T-cell (primary cell): Measurements from ENCODE around the gene DDAH1. TPM values are rescaled to one million over a fixed set of nuclear protein-coding genes. Genes with fewer than 3 reads are reported as not detected.

Experiments
- ATAC-seq, 4 experiments: fragments of 200-7000 bp in 3 of 4; fragments of 150-1000 bp in 1 of 4; cut with Tn5 transposase; replicated peaks in 1 of 4; 1 replicate in 3 of 4; 2 replicates in 1 of 4; pipeline ENCODE4 v1.10.0; 2021; ENCODE audit warnings: moderate library complexity in 3 of 4, mild to moderate bottlenecking in 2 of 4, moderate number of reproducible peaks in 1 of 4
- CTCF ChIA-PET, 2 donors: fragments of 300-600 bp; sonication (Branson Sonifier 250); formaldehyde crosslinking; loops; one replicate each; lab custom pipeline; 2022; ENCODE audit warnings: antibody characterized with exemption in 2 of 2; lab: Charles Lee
- POLR2A ChIA-PET, 2 donors: fragments of 300-600 bp; sonication (Branson Sonifier 250); formaldehyde crosslinking; loops; one replicate each; lab custom pipeline; 2022; ENCODE audit warnings: antibody characterized with exemption in 2 of 2; lab: Charles Lee
- DNase-seq, 35 experiments: peaks; one replicate each; pipeline versions ENCODE4 v3.0.0 to v3.0.0-alpha.2; 2013 to 2023
- H3K27ac ChIP-seq: one replicate; pipeline ENCODE4 v1.5.1; 2013; ENCODE audit warnings: low read length
- H3K27me3 ChIP-seq, 2 experiments: replicated peaks in 1 of 2; 1 replicate in 1 of 2; 2 replicates in 1 of 2; pipeline versions ENCODE4 v1.6.1 to v1.7.0; 2013; ENCODE audit warnings: low read length in 1 of 2, mixed read lengths in 1 of 2; ENCODE audit not compliant: control insufficient read depth in 2 of 2, insufficient read depth in 2 of 2; ENCODE audit errors: extremely low read depth in 1 of 2
- H3K36me3 ChIP-seq, 2 donors: 1 replicate in 1 of 2; 2 replicates in 1 of 2; pipeline versions ENCODE4 v1.6.1 to v1.7.0; 2013; ENCODE audit warnings: low read length in 1 of 2; ENCODE audit not compliant: control insufficient read depth in 2 of 2, insufficient read depth in 1 of 2; ENCODE audit errors: extremely low read depth in 1 of 2
- H3K4me1 ChIP-seq, 2 experiments: 1 replicate in 1 of 2; 2 replicates in 1 of 2; pipeline versions ENCODE4 v1.6.1 to v1.7.0; 2013; ENCODE audit warnings: low read length in 2 of 2, mixed read lengths in 1 of 2; ENCODE audit not compliant: insufficient read depth in 2 of 2, control insufficient read depth in 1 of 2; ENCODE audit errors: extremely low read depth in 1 of 2
- H3K4me3 ChIP-seq, 2 donors: 1 replicate in 1 of 2; 2 replicates in 1 of 2; pipeline versions ENCODE4 v1.5.1 to v1.7.0; 2013; ENCODE audit warnings: mild to moderate bottlenecking in 2 of 2, low read length in 1 of 2, moderate library complexity in 1 of 2; ENCODE audit not compliant: control insufficient read depth in 1 of 2; ENCODE audit errors: extremely low read depth in 1 of 2
- H3K9me3 ChIP-seq: 2 replicates; pipeline ENCODE4 v1.7.0; 2013
- H3K27ac Mint-ChIP-seq, 2 donors: one replicate each; pipeline ENCODE4 v1.8.0; 2020 to 2021; ENCODE audit warnings: mild to moderate bottlenecking in 2 of 2, mixed read lengths in 2 of 2
- H3K27me3 Mint-ChIP-seq, 2 donors: one replicate each; pipeline ENCODE4 v1.8.0; 2021 to 2022; ENCODE audit warnings: mixed read lengths in 2 of 2
- H3K36me3 Mint-ChIP-seq: one replicate; pipeline ENCODE4 v1.8.0; 2021; ENCODE audit warnings: mixed read lengths
- H3K4me1 Mint-ChIP-seq, 3 donors: one replicate each; pipeline ENCODE4 v1.8.0; 2020 to 2022; ENCODE audit warnings: mixed read lengths in 3 of 3, mild to moderate bottlenecking in 1 of 3
- H3K4me3 Mint-ChIP-seq, 3 donors: one replicate each; pipeline ENCODE4 v1.8.0; 2020 to 2022; ENCODE audit warnings: mild to moderate bottlenecking in 3 of 3, mixed read lengths in 3 of 3, moderate library complexity in 3 of 3
- H3K9me3 Mint-ChIP-seq, 3 donors: one replicate each; pipeline ENCODE4 v1.8.0; 2020 to 2022; ENCODE audit warnings: mixed read lengths in 3 of 3
- WGBS: methylation state at CpG from one replicate; pipeline ENCODE4 v1.1.5; 2013; ENCODE audit warnings: missing lambda C conversion rate; ENCODE audit not compliant: insufficient coverage; 5-methylcytosine and 5-hydroxymethylcytosine counted together
- total RNA-seq, 35 experiments: library from RNA in 6 of 35; stranded (reverse) in 6 of 35; fragments of 120-200 nt in 1 of 35; gene quantifications; one replicate each; pipeline versions ENCODE4 v1.2.1 to v1.2.4 and lab custom pipeline; 2013 to 2026

DDAH1 gene
- total RNA-seq, 5 donors from 2014 or later (not counting 1 experiment from before 2014, with no cell fraction given): 0.16 to 0.47 (median 0.32) TPM; not detected in 2

GRCh38 chr1:85485516-85485915, 20.6 kb upstream of the DDAH1 start:
- Mint-ChIP-seq H3K4me1 (no peaks in the 10 kb centered on the region), H3K4me3 (no peak overlapping the region), H3K27me3 (peaks cover 2 to 18% of the 10 kb centered on the region in 2 donors), H3K36me3 (no peaks in the 10 kb centered on the region), H3K27ac (no peak overlapping the region), H3K9me3 (no peaks in the 10 kb centered on the region)
- ChIA-PET CTCF (no interaction called here), POLR2A (no interaction called here)
- WGBS: no CpG with 5 or more reads among the region's 3 CpGs
- Histone ChIP-seq H3K4me3 (no peak overlapping the region), H3K27me3 (peaks cover 0 to 3% of the 10 kb centered on the region in 2 experiments), H3K9me3 (no peaks in the 10 kb centered on the region), H3K4me1 (no peaks in the 10 kb centered on the region), H3K36me3 (no peaks in the 10 kb centered on the region), H3K27ac (no peak overlapping the region)
- no peak for ATAC-seq
- DNase-seq: no peak

DNA sequence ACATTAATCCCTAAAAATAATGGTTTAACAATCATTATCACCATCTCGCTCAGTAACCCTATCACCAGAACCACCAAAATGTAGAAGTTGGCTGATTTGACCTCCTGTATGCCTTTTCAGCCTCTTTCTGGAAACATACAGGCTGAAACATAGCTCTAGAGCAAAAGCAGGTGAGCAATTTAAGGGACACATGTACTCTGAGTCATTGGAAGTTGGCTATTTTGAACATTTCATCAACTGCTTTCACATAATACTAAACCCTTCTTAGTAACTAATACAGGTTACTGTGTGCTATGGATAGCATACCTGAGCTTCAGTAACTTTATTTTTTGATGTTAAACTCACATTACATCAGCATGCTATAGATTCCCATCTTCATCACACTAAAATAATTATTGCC, 19.8 kb upstream of the DDAH1 start:
- no peaks in the 10 kb centered on the region for H3K36me3 Mint-ChIP-seq
- peaks cover 2 to 23% of the 10 kb centered on the region in 2 donors for H3K27me3 Mint-ChIP-seq
- POLR2A ChIA-PET: no interaction called here
- no peaks in the 10 kb centered on the region for H3K9me3 Mint-ChIP-seq
- Histone ChIP-seq H3K4me1 (no peaks in the 10 kb centered on the region), H3K36me3 (no peaks in the 10 kb centered on the region), H3K27me3 (peaks cover 0 to 3% of the 10 kb centered on the region in 2 experiments), H3K9me3 (no peaks in the 10 kb centered on the region), H3K27ac (no peak overlapping the region), H3K4me3 (no peak overlapping the region)
- no CpG with 5 or more reads among the region's 1 CpG for WGBS
- H3K4me3 Mint-ChIP-seq: no peak overlapping the region
- DNase-seq (no peak), ATAC-seq (no peak)
- CTCF ChIA-PET: no interaction called here
- H3K4me1 Mint-ChIP-seq: no peaks in the 10 kb centered on the region
- H3K27ac Mint-ChIP-seq: no peak overlapping the region

DNA sequence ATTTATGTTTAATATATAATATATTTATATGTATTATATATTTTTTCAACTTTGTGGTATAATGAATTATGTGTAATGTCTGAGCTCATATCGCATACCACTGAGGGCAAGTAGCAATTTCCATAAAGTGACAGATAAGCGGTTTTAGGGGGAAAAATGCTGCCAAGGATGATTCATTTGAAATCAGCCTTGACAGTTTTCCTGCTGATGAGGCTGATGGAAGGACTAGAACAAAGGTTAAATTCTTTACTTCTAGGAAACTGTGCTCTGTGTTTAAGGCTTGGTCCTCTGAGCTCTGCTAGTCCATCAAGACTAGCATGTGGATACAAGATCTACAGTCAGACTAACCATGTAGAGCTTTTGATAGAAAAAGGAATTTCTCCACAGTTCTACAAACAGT, 19.3 kb upstream of the DDAH1 start:
- Mint-ChIP-seq H3K36me3 (no peaks in the 10 kb centered on the region), H3K4me3 (no peak overlapping the region), H3K4me1 (no peaks in the 10 kb centered on the region), H3K27ac (no peak overlapping the region), H3K27me3 (peaks cover 0 to 21% of the 10 kb centered on the region in 2 donors), H3K9me3 (no peaks in the 10 kb centered on the region)
- Histone ChIP-seq H3K27me3 (peaks cover 0 to 3% of the 10 kb centered on the region in 2 experiments), H3K4me1 (no peaks in the 10 kb centered on the region), H3K9me3 (no peaks in the 10 kb centered on the region), H3K36me3 (no peaks in the 10 kb centered on the region), H3K4me3 (no peak overlapping the region), H3K27ac (no peak overlapping the region)
- ChIA-PET CTCF (no interaction called here), POLR2A (no interaction called here)
- WGBS: 80% methylated on average over 1 of the region's 2 CpGs
- no peak for ATAC-seq
- DNase-seq: no peak

DNA sequence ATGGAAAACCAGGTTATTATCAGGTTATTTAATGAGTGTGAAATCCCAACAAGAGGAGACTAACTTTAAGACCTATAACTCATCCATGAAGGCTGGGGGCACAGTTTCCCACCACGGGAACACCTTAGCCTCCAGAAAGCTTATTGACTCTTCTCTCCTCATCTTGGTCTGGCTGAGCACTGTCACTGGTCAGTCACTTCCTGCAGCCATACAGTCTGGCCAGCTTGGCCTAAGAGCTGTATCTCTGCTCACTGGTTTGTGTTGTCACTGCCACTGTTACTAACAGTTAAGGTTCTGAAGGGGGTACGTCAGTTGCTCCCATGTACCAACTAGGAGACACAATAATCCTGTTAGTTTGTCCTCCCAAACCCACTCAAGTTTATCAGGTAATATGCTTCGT, 16.7 kb upstream of the DDAH1 start:
- no peak for DNase-seq
- Histone ChIP-seq H3K27me3 (peaks cover 0 to 3% of the 10 kb centered on the region in 2 experiments), H3K27ac (no peak overlapping the region), H3K4me1 (no peaks in the 10 kb centered on the region), H3K36me3 (no peaks in the 10 kb centered on the region), H3K4me3 (no peak overlapping the region), H3K9me3 (no peaks in the 10 kb centered on the region)
- ATAC-seq: no peak
- POLR2A ChIA-PET: no interaction called here
- Mint-ChIP-seq H3K4me3 (no peak overlapping the region), H3K4me1 (no peaks in the 10 kb centered on the region), H3K27me3 (peaks cover 2 to 28% of the 10 kb centered on the region in 2 donors), H3K36me3 (no peaks in the 10 kb centered on the region), H3K9me3 (no peaks in the 10 kb centered on the region), H3K27ac (no peak overlapping the region)
- CTCF ChIA-PET: no interaction called here
- WGBS: 78% methylated on average over 1 of the region's 3 CpGs

DNA sequence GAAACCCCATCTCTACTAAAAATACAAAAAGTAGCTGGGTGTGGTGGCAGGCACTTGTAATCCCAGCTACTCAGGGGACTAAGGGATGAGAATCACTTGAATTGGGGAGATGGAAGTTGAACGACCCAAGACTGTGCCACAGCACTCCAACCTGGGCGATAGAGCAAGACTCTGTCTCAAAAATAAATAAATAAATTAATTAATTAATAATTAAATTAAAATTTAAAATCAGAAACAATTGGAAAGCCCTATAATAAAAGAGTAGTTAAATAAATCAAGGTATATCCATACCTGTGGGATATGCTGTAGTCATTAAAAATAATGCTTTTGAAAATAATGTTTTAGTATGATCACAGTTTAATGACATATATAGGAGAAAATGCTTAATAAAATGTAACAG, 15.6 kb upstream of the DDAH1 start:
- Mint-ChIP-seq H3K36me3 (no peaks in the 10 kb centered on the region), H3K9me3 (no peaks in the 10 kb centered on the region), H3K27ac (no peak overlapping the region), H3K27me3 (peaks cover 2 to 25% of the 10 kb centered on the region in 2 donors), H3K4me3 (no peak overlapping the region), H3K4me1 (no peaks in the 10 kb centered on the region)
- ChIA-PET POLR2A (no interaction called here), CTCF (no interaction called here)
- no peak overlapping the region for H3K27ac ChIP-seq
- DNase-seq (no peak), ATAC-seq (no peak)
- H3K27me3 ChIP-seq: peaks cover 0 to 10% of the 10 kb centered on the region in 2 experiments
- H3K9me3 ChIP-seq: no peaks in the 10 kb centered on the region
- no CpG with 5 or more reads among the region's 2 CpGs for WGBS
- H3K36me3 ChIP-seq: no peaks in the 10 kb centered on the region
- no peaks in the 10 kb centered on the region for H3K4me1 ChIP-seq
- H3K4me3 ChIP-seq: no peak overlapping the region

DNA sequence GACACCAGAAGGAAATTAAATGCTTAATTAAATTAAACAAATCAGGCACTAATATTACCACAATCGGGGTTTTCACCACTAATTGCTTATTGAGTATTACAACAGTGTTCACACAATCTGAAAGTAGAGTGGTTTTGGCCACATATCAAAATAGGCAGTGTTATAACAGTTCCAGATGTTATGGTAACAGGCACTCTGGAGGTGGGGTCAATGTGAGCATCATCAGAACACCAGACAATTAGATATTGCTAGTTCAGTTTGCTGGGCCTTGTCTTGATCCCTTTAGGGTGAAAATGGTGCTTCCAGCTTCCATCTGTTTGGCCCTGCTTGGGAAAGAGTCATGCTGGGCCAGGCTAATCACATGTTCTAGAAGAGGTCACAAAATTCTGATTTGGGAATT, 14.5 kb upstream of the DDAH1 start:
- no peaks in the 10 kb centered on the region for H3K9me3 ChIP-seq
- DNase-seq (no peak), ATAC-seq (no peak)
- no peak overlapping the region for H3K27ac Mint-ChIP-seq
- CTCF ChIA-PET: no interaction called here
- no peak overlapping the region for H3K27ac ChIP-seq
- WGBS: no CpG with 5 or more reads among the region's 1 CpG
- H3K9me3 Mint-ChIP-seq: no peaks in the 10 kb centered on the region
- H3K4me1 Mint-ChIP-seq: no peaks in the 10 kb centered on the region
- no peaks in the 10 kb centered on the region for H3K36me3 Mint-ChIP-seq
- H3K4me3 Mint-ChIP-seq: no peak overlapping the region
- peaks cover 0 to 10% of the 10 kb centered on the region in 2 experiments for H3K27me3 ChIP-seq
- H3K36me3 ChIP-seq: no peaks in the 10 kb centered on the region
- no peaks in the 10 kb centered on the region for H3K4me1 ChIP-seq
- H3K27me3 Mint-ChIP-seq: peaks cover 2 to 25% of the 10 kb centered on the region in 2 donors
- H3K4me3 ChIP-seq: no peak overlapping the region
- POLR2A ChIA-PET: no interaction called here

DNA sequence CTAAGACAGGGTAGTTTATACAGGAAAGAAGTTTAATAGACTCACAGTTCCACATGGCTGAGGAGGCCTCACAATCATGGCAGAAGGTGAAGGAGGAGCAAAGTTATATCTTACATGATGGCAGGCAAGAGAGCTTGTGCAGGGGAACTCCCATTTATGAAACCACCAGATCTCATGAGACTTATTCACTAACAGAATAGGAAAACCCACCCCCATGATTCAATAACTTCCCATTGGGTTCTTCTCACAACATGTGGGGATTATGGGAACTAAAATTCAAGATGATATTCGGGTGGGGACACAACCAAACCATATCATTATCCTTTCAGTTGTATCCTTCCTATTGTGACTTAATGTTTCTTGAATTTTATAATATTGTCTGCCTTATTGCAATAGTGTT, 13.4 kb upstream of the DDAH1 start:
- Histone ChIP-seq H3K27me3 (peaks cover 0 to 10% of the 10 kb centered on the region in 2 experiments), H3K9me3 (no peaks in the 10 kb centered on the region), H3K36me3 (no peaks in the 10 kb centered on the region), H3K4me1 (no peaks in the 10 kb centered on the region), H3K27ac (no peak overlapping the region), H3K4me3 (no peak overlapping the region)
- ChIA-PET POLR2A (no interaction called here), CTCF (no interaction called here)
- no peak for ATAC-seq
- no peak overlapping the region for H3K27ac Mint-ChIP-seq
- no CpG with 5 or more reads among the region's 1 CpG for WGBS
- H3K27me3 Mint-ChIP-seq: peaks cover 6 to 31% of the 10 kb centered on the region in 2 donors
- no peaks in the 10 kb centered on the region for H3K36me3 Mint-ChIP-seq
- no peaks in the 10 kb centered on the region for H3K4me1 Mint-ChIP-seq
- peaks cover 0 to 6% (median 0%) of the 10 kb centered on the region in 3 donors for H3K9me3 Mint-ChIP-seq
- no peak overlapping the region for H3K4me3 Mint-ChIP-seq
- no peak for DNase-seq
